Measurements from ENCODE around the gene TM4SF4. TPM values are rescaled to one million over a fixed set of nuclear protein-coding genes. Genes with fewer than 3 reads are reported as not detected.

Gene TM4SF4
- total and polyA plus RNA-seq, 7 donors = 0.07 to 0.66 (median 0.13) TPM; not detected in 4

DNA sequence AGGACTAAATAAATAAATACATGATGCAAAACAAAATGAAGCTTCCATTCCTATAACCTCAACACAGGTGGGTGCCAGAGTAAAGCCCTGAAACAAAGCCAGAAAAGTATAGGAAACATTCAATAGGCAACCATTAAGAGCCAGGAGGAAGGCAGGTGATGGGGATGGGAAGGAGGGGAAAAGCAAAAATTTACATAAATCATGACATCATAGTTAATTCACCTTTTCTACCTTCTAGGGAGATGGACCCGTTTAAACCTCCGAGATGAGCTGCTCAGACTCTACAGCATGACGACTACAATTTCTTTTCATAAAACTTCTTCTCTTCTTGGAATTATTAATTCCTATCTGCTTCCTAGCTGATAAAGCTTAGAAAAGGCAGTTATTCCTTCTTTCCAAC, 27.9 kb downstream of the TM4SF4 start:
- no peaks in the 10 kb centered on the region for H3K36me3 ChIP-seq (ENCODE audit: insufficient read depth in 1 of 2, low read depth in 1 of 2)
- TF ChIP-seq, protein P1, sequence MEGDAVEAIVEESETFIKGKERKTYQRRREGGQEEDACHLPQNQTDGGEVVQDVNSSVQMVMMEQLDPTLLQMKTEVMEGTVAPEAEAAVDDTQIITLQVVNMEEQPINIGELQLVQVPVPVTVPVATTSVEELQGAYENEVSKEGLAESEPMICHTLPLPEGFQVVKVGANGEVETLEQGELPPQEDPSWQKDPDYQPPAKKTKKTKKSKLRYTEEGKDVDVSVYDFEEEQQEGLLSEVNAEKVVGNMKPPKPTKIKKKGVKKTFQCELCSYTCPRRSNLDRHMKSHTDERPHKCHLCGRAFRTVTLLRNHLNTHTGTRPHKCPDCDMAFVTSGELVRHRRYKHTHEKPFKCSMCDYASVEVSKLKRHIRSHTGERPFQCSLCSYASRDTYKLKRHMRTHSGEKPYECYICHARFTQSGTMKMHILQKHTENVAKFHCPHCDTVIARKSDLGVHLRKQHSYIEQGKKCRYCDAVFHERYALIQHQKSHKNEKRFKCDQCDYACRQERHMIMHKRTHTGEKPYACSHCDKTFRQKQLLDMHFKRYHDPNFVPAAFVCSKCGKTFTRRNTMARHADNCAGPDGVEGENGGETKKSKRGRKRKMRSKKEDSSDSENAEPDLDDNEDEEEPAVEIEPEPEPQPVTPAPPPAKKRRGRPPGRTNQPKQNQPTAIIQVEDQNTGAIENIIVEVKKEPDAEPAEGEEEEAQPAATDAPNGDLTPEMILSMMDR (IDR thresholded peaks at IDR 0.05) = no peak
- 68 to 87% (median 78%) methylated on average over 3 of the region's 3 CpGs for WGBS, 3 donors
- H3K4me3 ChIP-seq = no peak overlapping the region
- no peaks in the 10 kb centered on the region for H3K27me3 ChIP-seq (ENCODE audit: insufficient read depth in 3 of 3, low read length in 2 of 3)
- ATAC-seq (no peak), DNase-seq (no peak)
- no peak overlapping the region for H3K27ac ChIP-seq
- no peaks in the 10 kb centered on the region for H3K9me3 ChIP-seq
- peaks cover 9% of the 10 kb centered on the region for H3K4me1 ChIP-seq
- intact Hi-C loops (cut with DNase I) = no loop called here

- H3K9me3 ChIP-seq = no peaks in the 10 kb centered on the region
- WGBS, 3 donors = 35 to 59% (median 38%) methylated on average over 1 of the region's 1 CpG
- H3K27ac ChIP-seq = peak overlapping the region; percentile 80
- intact Hi-C loops (cut with DNase I) = no loop called here
- H3K36me3 ChIP-seq (ENCODE audit: insufficient read depth in 1 of 2, low read depth in 1 of 2) = no peaks in the 10 kb centered on the region
- no peak overlapping the region for H3K4me3 ChIP-seq
- H3K27me3 ChIP-seq (ENCODE audit: insufficient read depth in 3 of 3, low read length in 2 of 3) = no peaks in the 10 kb centered on the region
- DNase-seq (no peak), ATAC-seq (no peak)
- peaks cover 17% of the 10 kb centered on the region for H3K4me1 ChIP-seq
- TF ChIP-seq, protein P1 (IDR thresholded peaks at IDR 0.05) = no peak
Measured at GRCh38 chr3:149506540-149506939, 32.0 kb downstream of the TM4SF4 start.

DNA sequence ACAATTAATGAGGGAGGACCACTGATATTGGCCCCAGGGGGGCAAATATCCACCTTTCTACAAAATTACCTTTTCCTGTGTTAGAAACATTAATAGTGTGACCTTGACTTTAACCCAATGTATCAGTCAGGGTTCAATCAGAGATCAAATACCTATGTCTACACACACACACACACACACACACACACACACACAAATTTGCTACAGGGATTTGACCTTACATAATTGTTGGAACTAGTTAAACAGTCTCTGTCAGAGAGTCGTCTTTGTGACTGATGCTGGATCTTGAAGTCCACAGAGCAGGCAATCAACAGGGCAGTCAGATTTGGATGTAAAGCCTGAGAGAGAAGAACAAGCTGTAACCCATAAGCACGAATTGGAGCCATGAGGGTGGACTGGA, 32.5 kb downstream of the TM4SF4 start:
- Histone ChIP-seq H3K9me3 (no peaks in the 10 kb centered on the region), H3K36me3 (ENCODE audit: insufficient read depth in 1 of 2, low read depth in 1 of 2) (no peaks in the 10 kb centered on the region), H3K27ac (peak overlapping the region; percentile 80), H3K4me1 (peaks cover 17% of the 10 kb centered on the region), H3K27me3 (ENCODE audit: insufficient read depth in 3 of 3, low read length in 2 of 3) (no peaks in the 10 kb centered on the region), H3K4me3 (peak overlapping the region; percentile 38)
- 34 to 54% (median 40%) methylated on average over 2 of the region's 2 CpGs for WGBS, 3 donors
- TF ChIP-seq, protein P1 (IDR thresholded peaks at IDR 0.05) = no peak
- DNase-seq (no peak), ATAC-seq (no peak)
- intact Hi-C loops (cut with DNase I) = no loop called here

- peaks cover 20% of the 10 kb centered on the region for H3K4me1 ChIP-seq
- TF ChIP-seq, protein P1 (IDR thresholded peaks at IDR 0.05) = no peak
- intact Hi-C loops (cut with DNase I) = no loop called here
- 15 to 30% (median 20%) methylated on average over 14 of the region's 14 CpGs for WGBS, 3 donors
- H3K27ac ChIP-seq = peak overlapping the region; percentile 80
- no peaks in the 10 kb centered on the region for H3K36me3 ChIP-seq (ENCODE audit: insufficient read depth in 1 of 2, low read depth in 1 of 2)
- no peaks in the 10 kb centered on the region for H3K27me3 ChIP-seq (ENCODE audit: insufficient read depth in 3 of 3, low read length in 2 of 3)
- H3K9me3 ChIP-seq = no peaks in the 10 kb centered on the region
- peak overlapping the region; percentile 38 for H3K4me3 ChIP-seq
- ATAC-seq (peak; percentile 80 to 92 (median 92)), DNase-seq (peak in 1 of 2 donors; percentile 60)
Measured at GRCh38 chr3:149507491-149508324, 33.2 kb downstream of the TM4SF4 start.
